Activated CD8-positive, alpha-beta memory T cell treated with anti-CD3 and anti-CD28 coated beads, Interleukin-2, amount 50 U/mL, for 1 hour (primary cell): ENCODE measurements around the gene RIC8A.

Experiments
- DNase-seq: peaks from one replicate; pipeline ENCODE4 v3.0.0-alpha.2; 2020; ENCODE audit errors: extremely low read depth

Gene RIC8A

GRCh38 chr11:204587-205109 lies 2.9 kb upstream of the RIC8A start:
- no peak for DNase-seq

GRCh38 chr11:205221-206001 lies 2.1 kb upstream of the RIC8A start:
- DNase-seq, result no peak

GRCh38 chr11:206002-206384 lies 1.5 kb upstream of the RIC8A start:
- no peak for DNase-seq

GRCh38 chr11:206526-207207 lies 841 bp upstream of the RIC8A start:
- DNase-seq, result no peak

- no peak for DNase-seq
Measured at GRCh38 chr11:207863-208180, 314 bp downstream of the RIC8A start.

GRCh38 chr11:208181-208916 lies 841 bp downstream of the RIC8A start:
- peak; percentile 51 for DNase-seq

- DNase-seq, result no peak
Measured at GRCh38 chr11:208917-209260, 1.4 kb downstream of the RIC8A start.

- DNase-seq, result no peak
Measured at GRCh38 chr11:209275-210121, 2.0 kb downstream of the RIC8A start.

GRCh38 chr11:210122-210802 lies 2.8 kb downstream of the RIC8A start:
- no peak for DNase-seq

GRCh38 chr11:210803-211180 lies 3.3 kb downstream of the RIC8A start:
- no peak for DNase-seq

GRCh38 chr11:211295-211694 lies 3.8 kb downstream of the RIC8A start:
- no peak for DNase-seq

- DNase-seq, result no peak
Measured at GRCh38 chr11:211741-212140, 4.2 kb downstream of the RIC8A start.

GRCh38 chr11:212150-213100 lies 4.9 kb downstream of the RIC8A start:
- DNase-seq, result no peak

GRCh38 chr11:213111-213510 lies 5.6 kb downstream of the RIC8A start:
- DNase-seq, result no peak

GRCh38 chr11:214083-214482 lies 6.6 kb downstream of the RIC8A start:
- no peak for DNase-seq

GRCh38 chr11:215581-216037 lies 8.1 kb downstream of the RIC8A start:
- DNase-seq, result no peak

- no peak for DNase-seq
Measured at GRCh38 chr11:216081-216974, 8.8 kb downstream of the RIC8A start.

- no peak for DNase-seq
Measured at GRCh38 chr11:217704-218103, 10.2 kb downstream of the RIC8A start.
